ENCODE results near the gene NHSL1.

NHSL1 gene

DNA sequence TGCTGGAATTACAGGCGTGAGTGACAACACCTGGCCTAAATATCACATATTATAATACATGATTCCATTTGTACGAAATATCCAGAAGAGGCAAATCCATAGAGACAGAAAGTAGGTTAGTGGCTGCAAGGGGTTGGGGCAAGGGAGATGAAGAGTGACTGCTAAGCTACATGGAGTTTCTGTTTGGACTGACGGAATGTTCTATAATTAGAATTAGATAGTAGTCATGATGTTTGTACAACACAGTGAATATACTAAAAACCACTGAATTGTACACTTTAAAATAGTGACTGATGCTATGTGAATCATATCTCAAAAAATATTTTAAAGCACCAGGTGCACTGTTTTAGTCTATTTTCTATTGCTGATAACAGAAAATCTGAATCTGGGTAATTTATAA, 99.0 kb downstream of the NHSL1 start:
- TF ChIP-seq, protein P1, sequence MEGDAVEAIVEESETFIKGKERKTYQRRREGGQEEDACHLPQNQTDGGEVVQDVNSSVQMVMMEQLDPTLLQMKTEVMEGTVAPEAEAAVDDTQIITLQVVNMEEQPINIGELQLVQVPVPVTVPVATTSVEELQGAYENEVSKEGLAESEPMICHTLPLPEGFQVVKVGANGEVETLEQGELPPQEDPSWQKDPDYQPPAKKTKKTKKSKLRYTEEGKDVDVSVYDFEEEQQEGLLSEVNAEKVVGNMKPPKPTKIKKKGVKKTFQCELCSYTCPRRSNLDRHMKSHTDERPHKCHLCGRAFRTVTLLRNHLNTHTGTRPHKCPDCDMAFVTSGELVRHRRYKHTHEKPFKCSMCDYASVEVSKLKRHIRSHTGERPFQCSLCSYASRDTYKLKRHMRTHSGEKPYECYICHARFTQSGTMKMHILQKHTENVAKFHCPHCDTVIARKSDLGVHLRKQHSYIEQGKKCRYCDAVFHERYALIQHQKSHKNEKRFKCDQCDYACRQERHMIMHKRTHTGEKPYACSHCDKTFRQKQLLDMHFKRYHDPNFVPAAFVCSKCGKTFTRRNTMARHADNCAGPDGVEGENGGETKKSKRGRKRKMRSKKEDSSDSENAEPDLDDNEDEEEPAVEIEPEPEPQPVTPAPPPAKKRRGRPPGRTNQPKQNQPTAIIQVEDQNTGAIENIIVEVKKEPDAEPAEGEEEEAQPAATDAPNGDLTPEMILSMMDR (IDR thresholded peaks at IDR 0.05; ENCODE audit: low read depth, low read length, poor library complexity, severe bottlenecking), result no peak
- TF ChIP-seq EZH2phosphoT487 (IDR thresholded peaks at IDR 0.05; ENCODE audit: borderline replicate concordance, low read length), result no peak
- Histone ChIP-seq H3K4me3 (ENCODE audit: low read length) (no peak overlapping the region), H3K27ac (ENCODE audit: low read depth, low read length) (no peak overlapping the region), H3F3A (ENCODE audit: control insufficient read depth, insufficient read depth) (no peaks in the 10 kb centered on the region), H3K9me3 (ENCODE audit: control insufficient read depth, insufficient read depth, low read length) (no peaks in the 10 kb centered on the region), H4K20me1 (ENCODE audit: control insufficient read depth, insufficient read depth, low read depth, low read length) (no peaks in the 10 kb centered on the region), H3K36me3 (ENCODE audit: control insufficient read depth, low read length) (peaks cover 3% of the 10 kb centered on the region; the same call in 1 of the 2 replicates), H3K27me3 (ENCODE audit: control insufficient read depth, low read length) (0 out of 2 replicates have a peak, but pooled peaks cover 3% of the 10 kb centered on the region), H3K4me2 (ENCODE audit: low read length) (no peak overlapping the region), H3K4me1 (ENCODE audit: control insufficient read depth, low read length) (peaks cover 19% of the 10 kb centered on the region), H3K79me2 (ENCODE audit: control insufficient read depth, low read length) (no peaks in the 10 kb centered on the region), H3K9me2 (replicated peaks; ENCODE audit: control insufficient read depth, low read length) (no peaks in the 10 kb centered on the region)

DNA sequence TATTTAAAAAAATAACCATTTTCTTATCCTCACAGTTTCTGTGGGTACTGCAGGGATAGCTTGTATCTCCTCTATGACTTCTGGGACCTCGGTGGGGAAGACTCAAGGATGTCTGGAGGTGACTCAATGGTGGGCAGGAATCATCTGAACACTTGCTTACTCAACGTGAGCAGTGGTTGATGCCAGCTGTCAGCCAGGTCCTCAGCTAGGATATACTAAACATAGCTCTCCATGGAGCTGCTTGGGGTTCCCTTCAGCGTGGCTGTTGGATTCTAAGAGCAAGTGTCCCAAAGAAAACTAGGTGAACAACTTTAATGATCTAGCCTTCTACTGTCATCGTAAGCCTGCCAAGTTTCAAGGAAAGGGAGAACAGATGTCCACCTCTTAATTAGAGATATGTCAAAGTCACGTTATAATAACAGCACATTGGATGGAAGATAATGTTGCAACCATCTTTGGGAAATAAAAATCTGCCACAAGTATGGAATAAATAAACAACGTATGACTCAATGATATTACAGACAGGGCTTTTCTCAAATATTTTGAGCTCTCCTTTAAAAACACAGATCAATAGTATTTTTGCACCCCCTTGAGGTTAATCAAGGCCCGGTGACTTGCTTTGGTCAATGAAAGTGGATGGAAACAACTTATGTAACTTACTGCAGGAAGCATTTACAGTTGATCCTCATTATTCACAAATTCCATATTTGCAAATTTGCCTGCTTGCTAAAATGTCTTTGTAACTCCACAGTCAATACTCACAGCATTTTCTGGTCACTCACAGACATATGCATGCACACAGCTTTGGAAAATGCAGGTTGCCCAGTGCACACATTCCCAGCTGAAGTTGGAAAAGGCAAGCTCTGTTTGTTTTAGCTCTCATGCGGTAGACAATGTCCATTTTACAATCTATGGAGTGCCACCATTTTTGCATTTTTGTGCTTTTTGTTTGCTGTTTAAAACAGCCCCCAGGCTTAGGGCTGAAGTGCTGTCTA, 101.9 kb downstream of the NHSL1 start:
- Histone ChIP-seq H3K27me3 (ENCODE audit: control insufficient read depth, low read length) (no peaks in the 10 kb centered on the region), H4K20me1 (ENCODE audit: control insufficient read depth, insufficient read depth, low read depth, low read length) (no peaks in the 10 kb centered on the region), H3K9me3 (ENCODE audit: control insufficient read depth, insufficient read depth, low read length) (no peaks in the 10 kb centered on the region), H3F3A (ENCODE audit: control insufficient read depth, insufficient read depth) (no peaks in the 10 kb centered on the region), H3K79me2 (ENCODE audit: control insufficient read depth, low read length) (no peaks in the 10 kb centered on the region), H3K9me2 (replicated peaks; ENCODE audit: control insufficient read depth, low read length) (no peaks in the 10 kb centered on the region), H3K36me3 (ENCODE audit: control insufficient read depth, low read length) (no peaks in the 10 kb centered on the region), H3K4me1 (ENCODE audit: control insufficient read depth, low read length) (peaks cover 21% of the 10 kb centered on the region), H3K4me3 (ENCODE audit: low read length) (no peak overlapping the region), H3K27ac (ENCODE audit: low read depth, low read length) (no peak overlapping the region), H3K4me2 (ENCODE audit: low read length) (no peak overlapping the region)
- TF ChIP-seq, protein P1 (IDR thresholded peaks at IDR 0.05; ENCODE audit: low read depth, low read length, poor library complexity, severe bottlenecking), result no peak
- TF ChIP-seq EZH2phosphoT487 (IDR thresholded peaks at IDR 0.05; ENCODE audit: borderline replicate concordance, low read length), result no peak

DNA sequence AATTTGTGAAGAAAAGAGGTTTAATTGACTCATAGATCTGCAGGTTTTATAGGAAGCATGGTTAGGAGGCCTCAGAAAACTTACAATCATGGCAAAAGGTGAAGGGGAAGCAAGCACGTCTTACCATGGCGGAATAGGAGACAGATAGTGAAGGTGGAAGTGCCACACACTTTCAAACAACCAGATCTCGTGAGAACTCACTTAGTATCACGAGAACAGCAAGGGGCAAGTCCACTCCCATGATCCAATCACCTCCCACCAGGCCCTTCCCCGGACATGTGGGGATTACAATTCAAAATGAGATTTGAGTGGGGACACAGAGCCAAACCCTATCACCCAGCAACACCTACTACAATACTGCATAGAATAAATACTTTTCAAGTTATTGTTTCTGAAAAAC, 102.6 kb downstream of the NHSL1 start:
- no peaks in the 10 kb centered on the region for H3F3A ChIP-seq (ENCODE audit: control insufficient read depth, insufficient read depth)
- no peaks in the 10 kb centered on the region for H3K9me2 ChIP-seq (replicated peaks; ENCODE audit: control insufficient read depth, low read length)
- TF ChIP-seq, protein P1 (IDR thresholded peaks at IDR 0.05; ENCODE audit: low read depth, low read length, poor library complexity, severe bottlenecking), result no peak
- no peak for TF ChIP-seq EZH2phosphoT487 (IDR thresholded peaks at IDR 0.05; ENCODE audit: borderline replicate concordance, low read length)
- H4K20me1 ChIP-seq (ENCODE audit: control insufficient read depth, insufficient read depth, low read depth, low read length), result no peaks in the 10 kb centered on the region
- H3K4me3 ChIP-seq (ENCODE audit: low read length), result no peak overlapping the region
- no peaks in the 10 kb centered on the region for H3K27me3 ChIP-seq (ENCODE audit: control insufficient read depth, low read length)
- no peaks in the 10 kb centered on the region for H3K79me2 ChIP-seq (ENCODE audit: control insufficient read depth, low read length)
- no peaks in the 10 kb centered on the region for H3K36me3 ChIP-seq (ENCODE audit: control insufficient read depth, low read length)
- H3K4me1 ChIP-seq (ENCODE audit: control insufficient read depth, low read length), result peaks cover 21% of the 10 kb centered on the region
- no peak overlapping the region for H3K27ac ChIP-seq (ENCODE audit: low read depth, low read length)
- no peak overlapping the region for H3K4me2 ChIP-seq (ENCODE audit: low read length)
- H3K9me3 ChIP-seq (ENCODE audit: control insufficient read depth, insufficient read depth, low read length), result no peaks in the 10 kb centered on the region
